H9 (cell line): ENCODE measurements around the gene ERVFRD-1. TPM values are rescaled to one million over a fixed set of nuclear protein-coding genes. Genes with fewer than 3 reads are reported as not detected.

ENCODE experiments used
- DNase-seq: peaks from one replicate; pipeline ENCODE4 v3.0.0-alpha.2; 2017
- H2AFZ ChIP-seq: one replicate; pipeline ENCODE4 v1.6.1; 2013; ENCODE audit warnings: mild to moderate bottlenecking, low read length, control low read depth, moderate library complexity
- H2AK5ac ChIP-seq: 2 replicates; pipeline ENCODE4 v1.6.1; 2013; ENCODE audit warnings: low read length, control low read depth, mixed read lengths; ENCODE audit not compliant: insufficient read length
- H2BK120ac ChIP-seq: one replicate; pipeline ENCODE4 v1.6.1; 2013; ENCODE audit warnings: low read depth, mild to moderate bottlenecking, low read length, control low read depth, inconsistent platforms; ENCODE audit not compliant: poor library complexity, severe bottlenecking
- H2BK12ac ChIP-seq: 2 replicates; pipeline ENCODE4 v1.6.1; 2013; ENCODE audit warnings: low read length, control low read depth, mixed read lengths, low read depth; ENCODE audit not compliant: insufficient read length
- H2BK15ac ChIP-seq: 2 replicates; pipeline ENCODE4 v1.6.1; 2013; ENCODE audit warnings: low read depth, low read length, control low read depth
- H2BK20ac ChIP-seq: one replicate; pipeline ENCODE4 v1.6.1; 2013; ENCODE audit warnings: low read depth, mild to moderate bottlenecking, low read length, control low read depth, inconsistent platforms; ENCODE audit not compliant: poor library complexity, severe bottlenecking
- H2BK5ac ChIP-seq: 2 replicates; pipeline ENCODE4 v1.6.1; 2013; ENCODE audit warnings: low read length, control low read depth, mixed read lengths; ENCODE audit not compliant: insufficient read length
- H3K14ac ChIP-seq: 2 replicates; pipeline ENCODE4 v1.6.1; 2013; ENCODE audit warnings: low read length, control low read depth; ENCODE audit not compliant: insufficient read depth
- H3K18ac ChIP-seq: 2 replicates; pipeline ENCODE4 v1.6.1; 2013; ENCODE audit warnings: low read depth, mild to moderate bottlenecking, mixed read lengths, low read length, control low read depth; ENCODE audit not compliant: insufficient read length
- H3K23ac ChIP-seq: 2 replicates; pipeline ENCODE4 v1.6.1; 2013; ENCODE audit warnings: low read length, control low read depth, mixed read lengths, low read depth; ENCODE audit not compliant: insufficient read length
- H3K23me2 ChIP-seq: 2 replicates; pipeline ENCODE4 v1.6.1; 2013; ENCODE audit warnings: low read depth, mild to moderate bottlenecking, mixed read lengths, low read length, control low read depth; ENCODE audit not compliant: insufficient read length, poor library complexity, severe bottlenecking
- H3K27ac ChIP-seq: 2 replicates; pipeline ENCODE4 v1.5.1; 2013; ENCODE audit warnings: low read length, control low read depth, mixed read lengths, low read depth; ENCODE audit not compliant: insufficient read length
- H3K27me3 ChIP-seq: 2 replicates; pipeline ENCODE4 v1.6.1; 2013; ENCODE audit warnings: low read length, control low read depth, inconsistent platforms; ENCODE audit not compliant: insufficient read depth
- H3K4ac ChIP-seq: 2 replicates; pipeline ENCODE4 v1.6.1; 2013; ENCODE audit warnings: low read depth, mild to moderate bottlenecking, control low read depth, inconsistent platforms, low read length, moderate library complexity
- H3K4me1 ChIP-seq: 2 replicates; pipeline ENCODE4 v1.6.1; 2013; ENCODE audit warnings: low read length, control low read depth, inconsistent platforms; ENCODE audit not compliant: insufficient read depth
- H3K4me2 ChIP-seq: 2 replicates; pipeline ENCODE4 v1.6.1; 2013; ENCODE audit warnings: low read length, control low read depth, mixed read lengths; ENCODE audit not compliant: insufficient read length, insufficient read depth
- H3K56ac ChIP-seq: 2 replicates; pipeline ENCODE4 v1.6.1; 2013; ENCODE audit warnings: low read depth, mild to moderate bottlenecking, mixed read lengths, low read length, control low read depth; ENCODE audit not compliant: insufficient read length
- H3K79me1 ChIP-seq: 2 replicates; pipeline ENCODE4 v1.6.1; 2013; ENCODE audit warnings: low read depth, mild to moderate bottlenecking, moderate library complexity, low read length, control low read depth, inconsistent platforms; ENCODE audit not compliant: insufficient read depth, poor library complexity, severe bottlenecking
- H3K79me2 ChIP-seq: 2 replicates; pipeline ENCODE4 v1.6.1; 2013; ENCODE audit warnings: low read length, control low read depth, inconsistent platforms; ENCODE audit not compliant: insufficient read depth
- H3K9ac ChIP-seq: 2 replicates; pipeline ENCODE4 v1.6.1; 2013; ENCODE audit warnings: low read length, control low read depth, mixed read lengths; ENCODE audit not compliant: insufficient read length; ENCODE audit errors: extremely low read depth
- H3K9me3 ChIP-seq: one replicate; pipeline ENCODE4 v1.6.1; 2013; ENCODE audit warnings: low read depth, low read length, inconsistent platforms; ENCODE audit not compliant: control insufficient read depth
- H3T11ph ChIP-seq: one replicate; pipeline ENCODE4 v1.6.1; 2013; ENCODE audit warnings: mild to moderate bottlenecking, low read length, control low read depth, inconsistent platforms
- H4K20me1 ChIP-seq: one replicate; pipeline ENCODE4 v1.6.1; 2013; ENCODE audit not compliant: control insufficient read depth, insufficient read length, insufficient read depth
- H4K5ac ChIP-seq: 2 replicates; pipeline ENCODE4 v1.6.1; 2013; ENCODE audit warnings: low read depth, mild to moderate bottlenecking, mixed read lengths, low read length, control low read depth; ENCODE audit not compliant: insufficient read length
- H4K8ac ChIP-seq: replicated peaks from 2 replicates; pipeline ENCODE4 v1.6.1; 2013; ENCODE audit warnings: low read length, control low read depth, mixed read lengths, low read depth; ENCODE audit not compliant: insufficient read length
- H4K91ac ChIP-seq: 2 replicates; pipeline ENCODE4 v1.6.1; 2013; ENCODE audit warnings: low read depth, mild to moderate bottlenecking, moderate library complexity, mixed read lengths, low read length, control low read depth; ENCODE audit not compliant: insufficient read length
- H3K27ac Mint-ChIP-seq, 3 experiments: 2 replicates in 2 of 3; 3 replicates in 1 of 3; pipeline ENCODE4 v1.8.0; 2020 to 2021; ENCODE audit warnings: mixed read lengths in 3 of 3, mild to moderate bottlenecking in 1 of 3, moderate library complexity in 1 of 3
- H3K27me3 Mint-ChIP-seq: 2 replicates; pipeline ENCODE4 v1.8.0; 2021; ENCODE audit warnings: low read depth, mild to moderate bottlenecking, moderate library complexity, mixed read lengths
- H3K36me3 Mint-ChIP-seq, 3 experiments: 2 replicates in 2 of 3; 3 replicates in 1 of 3; pipeline ENCODE4 v1.8.0; 2020 to 2021; ENCODE audit warnings: low read depth in 3 of 3, mixed read lengths in 3 of 3; ENCODE audit not compliant: insufficient read depth in 1 of 3
- H3K4me1 Mint-ChIP-seq, 2 experiments: 2 replicates each; pipeline ENCODE4 v1.8.0; 2020; ENCODE audit warnings: mixed read lengths in 2 of 2
- H3K4me3 Mint-ChIP-seq, 2 experiments: 2 replicates in 1 of 2; 3 replicates in 1 of 2; pipeline ENCODE4 v1.8.0; 2020 to 2021; ENCODE audit warnings: mild to moderate bottlenecking in 2 of 2, mixed read lengths in 2 of 2, moderate library complexity in 1 of 2
- H3K9me3 Mint-ChIP-seq, 2 experiments: 2 replicates in 1 of 2; 3 replicates in 1 of 2; pipeline ENCODE4 v1.8.0; 2020; ENCODE audit warnings: mild to moderate bottlenecking in 2 of 2, mixed read lengths in 2 of 2, moderate library complexity in 1 of 2
- CTCF ChIP-seq: fragments of 200-600 bp; sonication (generic); conservative IDR thresholded peaks from 3 replicates; pipeline ENCODE4 v1.8.0; 2021; ENCODE audit warnings: antibody characterized with exemption, mild to moderate bottlenecking
- WGBS: extraction: QIAGEN DNeasy Blood & Tissue Kit; methylation state at CpG from one replicate; pipeline ENCODE4 v1.1.7; 2013; ENCODE audit warnings: missing lambda C conversion rate, low lambda C conversion rate, mixed read lengths; ENCODE audit not compliant: insufficient read length; ENCODE audit errors: extremely low coverage; 5-methylcytosine and 5-hydroxymethylcytosine counted together
- total RNA-seq: library from RNA; stranded (reverse); gene quantifications from 2 replicates; pipeline ENCODE4 v1.2.1, GENCODE V29; 2021

Gene ERVFRD-1
- total RNA-seq, 1 experiment from 2014 or later, result not detected

GRCh38 chr6:11054722-11055121 is 56.8 kb downstream of the ERVFRD-1 start:
- no peaks in the 10 kb centered on the region for H3K23me2 ChIP-seq
- no peaks in the 10 kb centered on the region for H3K9me3 ChIP-seq
- no peaks in the 10 kb centered on the region for H3K9me3 Mint-ChIP-seq
- H3K23ac ChIP-seq, result no peak overlapping the region
- no peaks in the 10 kb centered on the region; the same call in 1 of the 2 replicates for H3K27me3 Mint-ChIP-seq
- H3K4me3 Mint-ChIP-seq, result no peak overlapping the region
- no peak overlapping the region for H4K5ac ChIP-seq
- H3K4ac ChIP-seq, result no peak overlapping the region
- no peak overlapping the region for H2AK5ac ChIP-seq
- DNase-seq, result no peak
- TF ChIP-seq CTCF, result no peak
- no peak overlapping the region for H3K27ac Mint-ChIP-seq
- WGBS, result no CpG with 5 or more reads among the region's 1 CpG
- no peak overlapping the region for H4K91ac ChIP-seq
- H2BK12ac ChIP-seq, result no peak overlapping the region
- H3K56ac ChIP-seq, result no peak overlapping the region
- H3K27ac ChIP-seq, result no peak overlapping the region
- no peaks in the 10 kb centered on the region for H3K36me3 Mint-ChIP-seq
- no peak overlapping the region for H2BK120ac ChIP-seq
- no peaks in the 10 kb centered on the region for H3K27me3 ChIP-seq
- no peak overlapping the region for H4K8ac ChIP-seq
- H2BK20ac ChIP-seq, result no peak overlapping the region
- no peaks in the 10 kb centered on the region for H4K20me1 ChIP-seq
- no peak overlapping the region for H2AFZ ChIP-seq
- H2BK5ac ChIP-seq, result no peak overlapping the region
- H3K4me2 ChIP-seq, result no peak overlapping the region
- no peaks in the 10 kb centered on the region for H3K4me1 Mint-ChIP-seq
- H3K9ac ChIP-seq, result no peak overlapping the region
- H3T11ph ChIP-seq, result no peak overlapping the region
- no peak overlapping the region for H3K18ac ChIP-seq
- no peaks in the 10 kb centered on the region for H3K79me2 ChIP-seq
- H3K79me1 ChIP-seq, result no peaks in the 10 kb centered on the region
- no peak overlapping the region for H3K14ac ChIP-seq
- H3K4me1 ChIP-seq, result no peaks in the 10 kb centered on the region
- H2BK15ac ChIP-seq, result no peak overlapping the region
